Activated T-helper 9 cell treated with anti-CD3 and anti-CD28 coated beads, Interleukin-2, amount 50 U/mL, for 16 hours (primary cell): ENCODE results near the gene RAB32.
"Not testable (repeated sequence)": the region's sequence is repeated elsewhere in the genome, so short reads cannot be mapped to it uniquely, and the experiment has no call there.

ENCODE experiments used
- DNase-seq: peaks from one replicate; pipeline ENCODE4 v3.0.0-alpha.2; 2020; ENCODE audit warnings: low read depth

The RAB32 gene

GRCh38 chr6:146543211-146543939 lies at the start of gene RAB32:
Gene RAB32 (plus strand): TSS chr6:146543833. CDS start chr6:146543872, 39 bp downstream.
- no peak for DNase-seq

GRCh38 chr6:146498309-146498708 lies 45.3 kb upstream of the RAB32 start:
- no peak for DNase-seq

- no peak for DNase-seq
Observed at GRCh38 chr6:146503096-146503495, 40.5 kb upstream of the RAB32 start.

- no peak for DNase-seq
Observed at GRCh38 chr6:146515212-146515611, 28.4 kb upstream of the RAB32 start.

- no peak for DNase-seq
Observed at GRCh38 chr6:146526192-146526591, 17.4 kb upstream of the RAB32 start.

GRCh38 chr6:146532702-146533101 lies 10.9 kb upstream of the RAB32 start:
- DNase-seq: no peak

- no peak for DNase-seq
Observed at GRCh38 chr6:146542881-146543210, 787 bp upstream of the RAB32 start.

- no peak for DNase-seq
Observed at GRCh38 chr6:146543940-146544615, 445 bp downstream of the RAB32 start.

- no peak for DNase-seq
Observed at GRCh38 chr6:146544616-146545182, 1.1 kb downstream of the RAB32 start.

- no peak for DNase-seq
Observed at GRCh38 chr6:146545581-146545980, 1.9 kb downstream of the RAB32 start.

GRCh38 chr6:146546443-146547043 lies 2.9 kb downstream of the RAB32 start:
- DNase-seq: no peak

- no peak for DNase-seq
Observed at GRCh38 chr6:146547889-146548288, 4.3 kb downstream of the RAB32 start.

GRCh38 chr6:146548898-146549374 lies 5.3 kb downstream of the RAB32 start:
- no peak for DNase-seq

- no peak for DNase-seq
Observed at GRCh38 chr6:146550911-146551310, 7.3 kb downstream of the RAB32 start.

GRCh38 chr6:146551545-146551944 lies 7.9 kb downstream of the RAB32 start:
- DNase-seq: no peak

GRCh38 chr6:146553377-146554135 lies 9.9 kb downstream of the RAB32 start:
- no peak for DNase-seq

GRCh38 chr6:146560607-146561006 lies 17.0 kb downstream of the RAB32 start:
- DNase-seq: no peak

- DNase-seq: not testable (repeated sequence)
Observed at GRCh38 chr6:146566661-146567060, 23.0 kb downstream of the RAB32 start.

GRCh38 chr6:146568619-146569018 lies 25.0 kb downstream of the RAB32 start:
- not testable (repeated sequence) for DNase-seq

GRCh38 chr6:146574211-146574610 lies 30.6 kb downstream of the RAB32 start:
- DNase-seq: no peak

GRCh38 chr6:146578054-146578453 lies 34.4 kb downstream of the RAB32 start:
- DNase-seq: no peak

- DNase-seq: no peak
Observed at GRCh38 chr6:146581968-146582367, 38.3 kb downstream of the RAB32 start.
